SH-SY5Y (cell line): Measurements from ENCODE around the gene TNFRSF1A.

Experiments
- GATA2 ChIP-seq: IDR thresholded peaks from 2 replicates; pipeline ENCODE4 v1.6.1; 2011; ENCODE audit warnings: mild to moderate bottlenecking, low read depth, low read length
- GATA3 ChIP-seq: IDR thresholded peaks from 2 replicates; pipeline ENCODE4 v1.6.1; 2011; ENCODE audit warnings: low read depth, mild to moderate bottlenecking, low read length, moderate library complexity

TNFRSF1A gene

DNA sequence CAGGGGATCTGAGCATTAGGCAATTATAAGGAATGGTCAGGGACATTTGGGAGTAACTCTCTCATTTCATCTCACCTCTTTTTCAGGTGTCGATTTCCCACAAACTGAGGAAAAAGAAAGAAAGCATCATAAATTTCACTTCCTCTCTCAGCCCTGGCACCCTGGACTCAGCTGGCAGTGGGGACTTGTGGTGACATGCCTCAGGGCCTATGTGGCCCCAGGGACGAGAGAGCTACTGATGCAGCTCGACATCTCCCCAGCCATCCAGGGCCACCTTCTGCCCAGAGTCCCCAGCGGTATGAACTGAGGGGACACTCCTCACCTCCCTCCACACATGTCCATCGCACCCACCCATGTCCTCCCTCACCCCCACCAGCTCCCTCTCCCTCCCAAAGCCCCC is 11.7 kb downstream of the TNFRSF1A start:
- no peak for TF ChIP-seq GATA3
- TF ChIP-seq GATA2 = no peak

DNA sequence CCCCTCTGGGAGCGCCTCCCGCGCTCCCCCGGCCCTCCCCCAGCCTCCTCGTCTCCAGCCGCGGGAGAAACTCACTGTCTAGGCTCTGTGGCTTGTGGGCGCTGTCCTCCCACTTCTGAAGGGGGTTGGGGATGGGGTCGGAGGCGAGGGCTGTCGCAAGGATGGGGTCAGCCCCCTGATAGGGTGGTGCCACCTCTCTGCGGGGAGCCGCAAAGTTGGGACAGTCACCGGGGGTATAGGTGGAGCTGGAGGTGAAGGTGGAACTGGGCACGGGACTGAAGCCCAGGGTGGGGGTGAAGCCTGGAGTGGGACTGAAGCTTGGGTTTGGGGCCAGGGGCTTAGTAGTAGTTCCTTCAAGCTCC is 12.2 kb downstream of the TNFRSF1A start:
- TF ChIP-seq GATA3 (no peak), GATA2 (no peak)

DNA sequence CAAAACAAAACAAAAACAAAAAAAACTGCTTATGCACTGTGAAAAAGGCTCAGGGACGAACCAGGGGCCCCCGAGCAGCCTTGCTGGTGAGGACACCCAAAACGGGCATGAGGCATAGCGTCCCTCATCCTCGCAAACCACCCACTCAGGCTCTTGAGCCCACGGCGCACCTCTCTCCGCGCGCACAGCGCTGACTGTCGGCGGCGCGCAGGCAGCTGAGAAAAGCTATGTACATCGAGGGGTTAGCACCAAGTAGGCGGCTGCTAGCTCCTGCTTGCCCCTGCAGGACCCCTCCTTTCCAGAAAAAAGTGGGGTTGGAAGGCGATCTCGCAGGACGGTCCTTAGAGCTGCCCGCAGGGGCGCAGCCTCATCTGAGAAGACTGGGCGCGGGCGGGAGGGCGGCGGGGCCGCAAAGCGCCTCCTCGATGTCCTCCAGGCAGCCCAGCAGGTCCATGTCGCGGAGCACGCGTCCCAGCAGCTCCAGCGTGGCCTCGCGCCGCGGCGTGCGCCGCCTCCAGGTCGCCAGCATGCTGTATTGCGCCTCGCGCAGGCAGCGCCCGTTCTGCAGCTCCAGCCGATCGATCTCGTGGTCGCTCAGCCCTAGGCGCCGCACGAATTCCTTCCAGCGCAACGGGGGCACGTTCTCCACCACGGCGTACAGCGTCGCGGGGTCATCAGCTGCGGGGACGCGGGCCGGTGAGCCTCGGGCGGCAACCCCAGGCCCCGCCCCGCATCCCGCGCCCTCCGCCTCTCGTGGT is 12.8 kb downstream of the TNFRSF1A start:
- TF ChIP-seq GATA3 = no peak
- no peak for TF ChIP-seq GATA2

DNA sequence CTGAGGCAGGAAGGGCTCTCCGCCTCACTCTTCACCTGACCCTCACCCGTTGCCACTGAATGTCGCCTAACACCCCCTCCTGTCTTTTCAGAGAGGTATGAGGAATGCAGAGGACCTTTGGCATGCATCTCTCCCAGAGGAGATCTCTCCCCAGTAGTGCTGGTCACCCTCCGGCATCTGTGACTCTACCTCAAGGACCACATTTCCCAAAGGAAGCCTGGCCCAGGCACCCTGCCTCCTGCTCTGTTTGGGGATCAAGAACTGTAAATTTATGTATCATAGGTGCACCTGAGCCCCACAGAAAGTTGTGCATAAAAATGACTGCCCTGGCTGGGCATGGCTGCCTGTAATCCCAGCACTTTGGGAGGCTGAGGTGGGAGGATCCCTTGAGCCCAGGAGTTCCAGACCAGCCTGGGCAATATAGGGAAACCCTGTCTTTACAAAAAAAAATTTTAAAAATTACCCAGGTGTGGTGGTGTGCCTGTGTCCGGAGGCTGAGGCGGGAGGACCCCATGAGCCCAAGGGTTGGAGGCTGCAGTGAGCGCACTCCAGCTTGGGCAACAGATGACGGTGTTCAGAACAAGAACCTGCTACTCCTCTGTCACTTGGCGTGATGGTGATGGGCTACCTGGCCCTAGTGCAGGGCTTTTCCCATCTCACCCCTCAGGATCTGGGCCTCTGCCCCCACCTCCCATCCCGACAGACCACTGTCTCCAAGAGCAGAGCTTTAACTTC is 13.7 kb downstream of the TNFRSF1A start:
- no peak for TF ChIP-seq GATA3
- TF ChIP-seq GATA2 = no peak

DNA sequence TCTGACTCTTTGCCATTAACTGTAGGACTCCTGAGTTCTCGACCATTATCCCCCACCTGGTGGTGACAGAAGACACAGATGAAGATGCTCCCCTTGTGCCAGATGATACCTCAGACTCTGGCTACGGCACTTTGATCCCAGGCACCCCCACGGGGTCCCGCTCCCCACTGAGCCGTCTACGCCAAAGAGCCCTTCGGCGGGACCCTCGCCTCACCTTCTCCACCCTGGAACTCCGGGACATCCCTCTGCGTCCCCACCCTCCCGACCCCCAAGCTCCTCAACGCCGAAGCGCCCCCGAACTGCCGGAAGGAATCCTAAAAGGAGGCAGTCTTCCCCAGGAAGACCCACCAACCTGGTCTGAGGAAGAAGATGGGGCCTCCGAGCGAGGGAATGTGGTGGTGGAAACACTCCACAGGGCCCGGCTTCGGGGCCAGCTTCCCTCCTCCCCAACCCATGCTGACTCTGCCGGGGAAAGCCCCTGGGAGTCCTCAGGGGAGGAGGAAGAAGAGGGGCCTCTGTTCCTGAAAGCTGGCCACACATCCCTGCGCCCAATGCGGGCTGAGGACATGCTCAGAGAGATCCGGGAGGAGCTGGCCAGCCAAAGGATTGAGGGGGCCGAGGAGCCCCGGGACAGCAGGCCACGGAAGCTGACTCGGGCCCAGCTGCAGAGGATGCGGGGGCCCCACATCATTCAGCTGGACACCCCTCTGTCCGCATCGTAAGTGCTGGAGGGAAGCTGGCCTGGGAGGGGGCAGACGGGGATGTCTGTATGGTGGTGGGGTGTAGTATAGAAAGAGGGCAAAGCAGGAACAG is 14.4 kb downstream of the TNFRSF1A start:
- TF ChIP-seq GATA2 (no peak), GATA3 (no peak)

DNA sequence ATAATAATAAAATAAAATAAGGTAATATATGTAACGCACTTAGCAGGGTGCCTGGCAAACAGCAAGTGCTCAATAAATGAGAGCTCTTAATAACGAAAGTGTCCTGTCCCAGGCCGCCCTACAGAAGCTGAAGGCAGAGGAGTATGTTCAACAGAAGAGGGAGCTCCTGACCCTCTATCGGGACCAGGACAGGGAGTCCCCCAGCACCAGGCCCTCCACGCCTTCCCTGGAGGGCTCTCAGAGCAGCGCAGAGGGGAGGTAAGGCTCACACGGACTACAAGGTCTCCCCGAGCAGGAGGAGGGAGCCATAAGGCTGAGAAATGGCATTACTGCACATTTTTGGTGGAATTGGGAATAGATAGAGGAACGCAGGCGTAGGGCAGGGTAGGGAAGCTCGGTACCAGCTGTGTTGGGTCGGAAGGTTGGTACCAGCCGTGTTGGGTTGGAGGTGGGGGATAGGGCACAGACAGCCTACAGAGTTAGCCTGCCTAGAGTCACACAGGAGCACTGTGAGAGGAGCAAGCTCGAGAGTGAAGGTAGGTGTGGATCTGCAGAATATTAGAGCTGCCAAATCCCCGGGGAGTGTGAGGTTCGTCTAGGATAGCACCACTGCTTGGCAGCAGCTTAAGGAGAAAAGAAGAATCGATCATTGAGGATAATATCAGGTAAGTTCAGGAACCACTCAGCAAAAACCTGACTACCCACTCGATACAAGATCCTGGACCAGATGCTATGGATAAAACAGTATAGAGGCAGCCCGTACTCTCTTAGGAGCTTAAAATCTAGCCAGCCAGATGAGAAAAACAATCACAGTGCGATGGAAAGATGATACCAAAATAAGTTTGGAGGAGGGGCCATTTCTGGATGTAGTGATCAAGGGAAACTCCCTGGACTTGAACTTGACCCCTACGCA is 15.3 kb downstream of the TNFRSF1A start:
- TF ChIP-seq GATA3 (no peak), GATA2 (no peak)

DNA sequence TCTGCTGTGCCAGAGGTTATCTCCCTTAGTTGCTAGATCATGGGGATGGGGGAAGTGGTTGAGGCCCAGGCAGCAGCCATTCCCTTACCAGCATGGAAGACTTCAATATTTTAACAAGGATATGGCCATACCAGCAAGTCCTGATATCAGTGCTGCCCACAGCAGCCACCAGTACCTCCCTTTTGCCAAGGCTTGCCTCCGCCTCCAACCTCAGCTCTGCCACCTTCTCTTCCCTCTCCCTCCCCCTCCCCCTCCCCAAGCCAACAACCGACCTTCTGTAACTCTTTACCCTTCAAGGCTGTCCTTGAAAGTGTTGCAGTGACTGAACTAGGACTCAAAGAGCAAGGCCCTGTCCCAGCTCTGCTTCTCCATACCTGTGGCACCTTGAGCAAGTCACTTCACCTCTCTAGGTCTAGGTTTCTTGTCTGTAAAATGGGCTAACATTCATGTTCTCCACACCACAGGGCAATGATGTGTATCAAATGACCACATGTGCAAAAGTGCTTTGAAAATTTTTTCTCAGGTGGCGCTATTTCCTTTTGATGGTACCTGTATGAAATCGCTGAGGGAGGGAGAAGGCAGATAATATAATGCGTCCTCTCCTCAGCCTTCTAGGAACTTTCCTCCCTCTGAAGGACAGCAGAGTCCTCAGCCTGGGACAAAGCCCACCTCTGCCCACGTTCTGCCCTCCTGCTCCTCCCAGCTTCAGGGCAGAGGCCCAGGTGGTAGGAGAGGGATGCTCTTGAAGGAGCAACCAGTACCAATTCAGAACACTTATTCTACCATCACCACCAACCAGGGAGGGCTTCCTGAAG is 16.7 kb downstream of the TNFRSF1A start:
- TF ChIP-seq GATA3 (no peak), GATA2 (no peak)

DNA sequence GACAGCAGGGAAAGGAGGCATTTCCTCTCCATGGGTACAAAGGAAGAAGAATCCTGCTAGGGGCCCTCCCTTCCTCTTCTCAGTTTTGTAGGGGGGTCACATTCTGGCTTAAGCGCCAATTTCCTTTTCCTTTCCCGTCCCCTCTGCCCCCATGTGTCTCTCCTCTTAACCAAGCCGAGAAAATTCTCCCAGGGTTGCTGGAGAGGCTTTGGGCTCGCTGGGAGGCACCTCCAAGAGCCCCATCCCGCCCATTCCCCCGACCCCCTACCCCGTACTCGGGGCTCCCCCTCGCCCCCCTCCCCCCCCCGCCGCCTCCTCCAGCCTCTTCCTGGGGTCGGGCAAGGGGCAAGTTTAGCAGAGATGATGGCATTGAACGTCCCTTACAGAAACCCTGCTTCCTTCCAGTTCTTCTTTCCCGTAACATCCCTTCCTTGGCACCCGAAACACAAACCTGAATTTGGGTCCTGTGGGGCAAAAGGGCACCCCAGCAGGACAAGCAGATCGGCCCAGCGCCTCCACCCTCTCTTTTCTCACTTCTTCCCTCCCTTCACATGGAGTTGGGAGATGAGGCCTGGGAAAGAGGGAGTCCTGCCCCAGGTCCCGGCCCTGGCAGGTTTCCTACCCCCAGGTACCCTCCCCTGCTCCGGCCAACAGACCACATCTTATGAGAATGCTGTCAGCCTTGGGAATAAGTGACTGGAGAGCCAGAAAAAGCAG is 17.7 kb downstream of the TNFRSF1A start:
- no peak for TF ChIP-seq GATA2
- TF ChIP-seq GATA3 = no peak

DNA sequence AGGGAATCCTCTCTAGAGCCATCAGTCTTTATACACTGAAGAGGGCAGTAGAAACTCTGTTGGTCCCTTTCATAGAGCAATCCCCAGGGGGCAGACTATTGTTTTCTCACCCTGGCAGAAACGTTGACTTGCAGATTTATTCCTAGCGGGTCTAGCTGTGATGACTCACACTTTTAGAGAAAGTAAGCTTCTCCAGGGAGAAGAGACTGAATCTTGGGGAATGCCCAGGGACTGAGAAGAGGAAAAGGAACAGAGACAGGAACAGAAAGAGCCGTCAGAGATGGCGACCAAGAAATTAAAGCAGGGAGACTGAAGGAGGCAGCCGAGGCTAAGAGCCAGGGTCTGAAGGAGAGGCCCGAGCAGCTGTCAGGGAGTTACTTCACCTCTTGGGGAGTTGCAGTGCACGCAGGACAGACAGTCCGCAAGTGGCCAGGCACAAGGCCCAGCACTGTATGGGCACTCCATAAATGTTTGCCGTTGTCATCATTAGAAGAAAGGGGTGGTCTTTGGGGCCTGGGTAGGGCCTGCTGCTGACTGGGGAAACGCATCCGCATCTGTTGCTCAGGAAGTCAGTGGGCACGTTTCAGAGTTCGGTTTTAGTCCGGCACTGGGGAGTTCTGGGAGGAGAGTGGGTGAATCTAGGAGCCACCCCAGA is 18.4 kb downstream of the TNFRSF1A start:
- TF ChIP-seq GATA3 = no peak
- TF ChIP-seq GATA2 = no peak

DNA sequence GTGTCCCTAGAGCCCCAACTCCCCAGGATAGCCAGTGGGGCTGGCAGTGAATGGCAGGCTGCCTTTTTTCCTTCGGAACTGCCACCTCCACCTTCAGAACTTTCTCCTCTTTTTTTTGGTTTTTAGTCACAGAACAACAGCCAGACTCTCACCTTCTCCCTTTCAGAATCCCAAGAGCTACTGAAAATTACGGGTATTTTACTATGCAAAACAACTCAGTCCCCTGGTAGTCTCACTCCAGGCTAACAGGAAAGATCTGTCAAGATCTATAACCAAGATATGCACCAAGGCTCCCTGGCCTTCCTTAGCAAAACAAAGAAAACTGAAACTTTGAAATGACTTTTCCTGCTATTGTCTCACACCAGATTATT is 18.9 kb downstream of the TNFRSF1A start:
- no peak for TF ChIP-seq GATA3
- TF ChIP-seq GATA2 = no peak

DNA sequence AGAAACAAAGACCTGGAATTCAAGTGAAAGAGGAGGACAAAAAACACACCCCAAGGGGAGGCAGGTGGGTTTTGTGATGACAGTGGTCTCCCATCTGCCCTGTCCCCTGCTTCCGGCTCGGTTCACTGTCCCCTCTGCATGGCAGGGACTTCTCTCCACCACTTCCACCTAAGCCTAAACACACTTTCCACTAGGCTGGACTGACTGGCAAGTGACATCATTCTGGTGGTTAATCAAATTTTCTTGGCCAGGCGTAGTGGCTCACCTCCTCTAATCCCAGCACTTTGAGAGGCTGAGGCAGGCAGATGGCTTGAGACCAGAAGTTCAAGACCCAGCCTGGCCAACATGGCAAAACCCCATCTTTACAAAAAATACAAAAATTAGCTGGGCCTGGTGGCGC is 19.5 kb downstream of the TNFRSF1A start:
- TF ChIP-seq GATA3 = no peak
- TF ChIP-seq GATA2 = no peak

DNA sequence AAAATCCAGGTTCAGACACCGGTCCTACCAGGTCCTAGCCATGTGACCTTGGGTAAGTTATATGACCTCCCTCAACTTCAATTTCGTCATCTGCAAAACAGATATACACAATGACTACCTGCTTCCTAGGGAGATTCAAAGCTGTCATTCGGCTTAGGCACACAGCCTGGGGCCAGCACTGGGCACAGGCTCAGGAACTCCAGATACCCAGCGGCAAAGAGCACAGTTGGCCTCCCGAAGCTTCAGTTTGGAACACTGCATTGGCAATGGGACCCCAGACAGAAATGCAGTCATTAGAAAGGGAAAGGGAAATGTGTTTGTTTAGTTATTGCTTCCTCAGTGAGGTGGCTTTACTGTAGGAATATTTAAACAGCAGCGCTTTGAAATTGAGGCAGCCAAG is 20.0 kb downstream of the TNFRSF1A start:
- no peak for TF ChIP-seq GATA3
- TF ChIP-seq GATA2 = no peak
